HUDEP-2 (cell line): ENCODE results near the gene ATP2A3.
A peak's percentile ranks its signal among the peaks of the same experiment; 100 is the strongest.

Source experiments
- DNase-seq, 76 experiments: peaks; one replicate each; lab custom pipeline; 2025; ENCODE audit not compliant: unreplicated experiment in 76 of 76; lab: John Stamatoyannopoulos, UW

Gene ATP2A3

DNA sequence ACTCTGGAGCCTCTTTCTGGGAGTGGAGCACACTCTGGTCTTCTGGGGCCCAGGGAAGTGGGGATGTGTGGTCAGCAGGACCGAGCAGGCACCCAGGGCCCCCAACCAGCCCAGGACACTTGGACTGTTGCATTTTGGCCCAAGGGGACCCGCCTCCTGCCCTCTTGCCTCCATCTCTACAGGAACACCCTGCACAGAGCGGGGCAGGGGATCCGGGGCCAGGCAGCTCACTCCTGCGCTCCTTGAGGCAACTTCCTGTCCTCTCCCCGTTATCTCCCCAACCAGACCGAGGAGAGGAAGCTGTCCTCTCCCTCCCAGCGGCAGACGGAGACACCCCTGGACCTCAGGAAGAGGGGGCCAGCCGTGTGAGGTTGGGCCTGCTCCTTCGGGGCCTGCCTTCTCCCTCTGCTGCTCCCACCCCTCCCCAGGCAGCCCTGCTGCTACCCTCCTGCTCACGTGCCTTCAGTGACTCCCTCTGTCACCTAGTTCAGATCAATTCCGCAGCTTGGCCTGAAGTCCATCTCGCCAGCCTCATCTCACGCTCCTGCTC, 10.0 kb upstream of the ATP2A3 start:
- DNase-seq: peak in 10 of 76 experiments; percentile 3 to 42 (median 11)

DNA sequence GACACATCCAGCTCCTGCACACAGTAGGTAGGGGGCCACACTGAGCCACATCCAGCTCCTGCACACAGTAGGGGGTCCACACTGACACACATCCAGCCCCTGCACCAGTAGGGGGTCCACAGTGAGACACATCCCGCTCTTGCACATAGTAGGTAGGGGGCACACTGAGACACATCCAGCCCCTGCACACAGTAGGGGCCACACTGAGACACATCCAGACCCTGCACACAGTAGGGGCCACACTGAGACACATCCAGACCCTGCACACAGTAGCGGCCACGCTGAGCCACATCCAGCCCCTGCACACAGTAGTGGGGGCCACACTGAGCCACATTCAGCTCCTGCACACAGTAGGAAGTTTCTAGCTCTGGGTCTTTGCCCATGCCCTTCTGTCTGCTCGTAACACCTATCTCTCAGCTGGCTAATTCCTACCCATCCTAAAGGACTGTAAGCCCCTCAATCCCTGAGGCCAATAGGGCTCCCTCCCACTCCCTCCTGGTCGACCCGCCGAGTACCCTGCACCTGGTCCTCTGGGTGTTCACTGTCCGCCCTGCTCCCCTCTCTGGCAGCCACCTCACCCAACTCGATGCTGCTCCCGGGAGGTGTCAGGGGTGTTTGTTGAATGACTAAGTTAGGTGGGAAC, 9.4 kb upstream of the ATP2A3 start:
- no peak for DNase-seq

DNA sequence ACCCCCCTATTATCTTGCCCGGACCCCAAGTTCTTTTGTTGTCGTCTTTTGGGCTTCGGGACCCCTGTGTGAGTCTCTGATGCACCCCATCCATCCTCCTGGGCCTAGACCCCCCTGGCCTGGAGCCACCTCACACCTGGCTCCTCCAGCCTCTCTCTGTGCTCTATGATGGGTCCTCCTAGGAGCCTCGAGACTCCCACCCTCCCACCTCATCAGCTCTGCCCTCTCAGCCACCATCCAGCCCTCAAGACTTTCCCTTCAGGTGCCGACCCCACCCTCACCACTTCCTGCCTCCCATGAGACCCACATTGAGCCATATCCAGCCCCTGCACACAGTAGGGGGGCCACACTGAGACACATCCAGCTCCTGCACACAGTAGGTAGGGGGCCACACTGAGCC, 8.7 kb upstream of the ATP2A3 start:
- no peak for DNase-seq

DNA sequence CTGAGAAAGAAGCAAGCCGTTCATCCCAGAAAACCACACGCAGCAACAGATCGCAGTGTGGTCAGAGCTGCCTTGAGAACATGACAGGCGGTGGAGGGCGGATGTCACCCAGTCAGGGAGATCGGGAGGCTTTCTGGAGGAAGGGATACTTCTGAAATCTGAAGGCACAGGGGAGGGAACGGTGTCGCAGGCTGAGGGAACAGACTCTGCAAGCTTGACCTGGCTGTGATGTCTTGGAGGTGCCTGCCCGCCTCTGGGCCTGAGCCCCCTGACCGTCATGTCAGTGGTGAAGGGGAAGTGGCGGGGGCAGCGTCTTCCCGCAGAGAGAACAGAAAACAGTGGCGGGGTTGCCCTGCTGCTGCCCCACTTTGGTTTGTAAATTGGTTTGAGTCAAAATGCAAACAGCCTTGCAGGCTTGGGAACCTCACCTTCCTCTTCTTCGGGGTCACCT, 8.1 kb upstream of the ATP2A3 start:
- DNase-seq: no peak

DNA sequence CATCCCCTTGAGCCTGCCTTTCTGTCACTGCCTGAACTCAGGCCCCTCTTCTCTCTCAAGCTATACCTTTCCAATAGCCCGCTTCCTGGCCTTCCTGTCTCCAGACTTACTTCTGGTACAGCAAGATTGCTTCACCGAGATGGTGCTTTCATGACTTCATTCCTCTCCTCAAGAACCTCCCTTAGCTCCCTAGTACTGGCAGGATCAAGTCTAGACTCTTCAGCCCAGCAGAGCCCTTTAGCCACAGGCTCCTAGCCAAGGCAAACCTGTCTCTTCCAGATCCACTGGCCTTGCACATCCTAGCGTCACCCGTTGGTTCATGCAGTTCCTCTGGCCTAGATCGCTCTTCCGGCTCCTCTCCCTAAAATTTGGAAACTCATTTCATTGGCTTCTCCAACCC, 6.4 kb upstream of the ATP2A3 start:
- no peak for DNase-seq

DNA sequence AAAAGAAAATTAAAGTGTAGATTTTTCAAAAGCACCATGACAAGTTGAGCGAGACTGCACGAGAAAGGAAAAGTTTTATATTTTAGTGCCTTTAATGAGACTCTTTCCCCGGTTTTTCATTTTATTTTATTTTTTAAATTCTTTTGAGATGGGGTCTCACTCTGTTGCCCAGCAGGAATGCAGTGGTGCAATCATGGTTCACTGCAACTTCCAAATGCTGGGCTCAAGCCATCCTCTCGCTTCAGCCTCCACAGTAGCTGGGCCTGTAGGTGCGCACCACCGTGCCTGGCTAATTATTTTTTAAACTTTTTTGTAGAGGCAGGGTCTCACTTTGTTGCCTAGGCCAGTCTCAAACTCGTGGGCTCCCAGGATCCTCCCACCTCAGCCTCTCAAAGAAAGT, 5.7 kb upstream of the ATP2A3 start:
- no peak for DNase-seq

- DNase-seq: peak in 1 of 76 experiments; percentile 11
These were observed 4.8 kb upstream of the ATP2A3 start for GRCh38 chr17:3968886-3969524.

GRCh38 chr17:3968015-3968414, 3.8 kb upstream of the ATP2A3 start:
- DNase-seq: no peak

GRCh38 chr17:3966720-3967363, 2.6 kb upstream of the ATP2A3 start:
- no peak for DNase-seq

GRCh38 chr17:3965118-3965800, 1.0 kb upstream of the ATP2A3 start:
- DNase-seq: peak in 73 of 76 experiments; percentile 15 to 82 (median 64)

DNA sequence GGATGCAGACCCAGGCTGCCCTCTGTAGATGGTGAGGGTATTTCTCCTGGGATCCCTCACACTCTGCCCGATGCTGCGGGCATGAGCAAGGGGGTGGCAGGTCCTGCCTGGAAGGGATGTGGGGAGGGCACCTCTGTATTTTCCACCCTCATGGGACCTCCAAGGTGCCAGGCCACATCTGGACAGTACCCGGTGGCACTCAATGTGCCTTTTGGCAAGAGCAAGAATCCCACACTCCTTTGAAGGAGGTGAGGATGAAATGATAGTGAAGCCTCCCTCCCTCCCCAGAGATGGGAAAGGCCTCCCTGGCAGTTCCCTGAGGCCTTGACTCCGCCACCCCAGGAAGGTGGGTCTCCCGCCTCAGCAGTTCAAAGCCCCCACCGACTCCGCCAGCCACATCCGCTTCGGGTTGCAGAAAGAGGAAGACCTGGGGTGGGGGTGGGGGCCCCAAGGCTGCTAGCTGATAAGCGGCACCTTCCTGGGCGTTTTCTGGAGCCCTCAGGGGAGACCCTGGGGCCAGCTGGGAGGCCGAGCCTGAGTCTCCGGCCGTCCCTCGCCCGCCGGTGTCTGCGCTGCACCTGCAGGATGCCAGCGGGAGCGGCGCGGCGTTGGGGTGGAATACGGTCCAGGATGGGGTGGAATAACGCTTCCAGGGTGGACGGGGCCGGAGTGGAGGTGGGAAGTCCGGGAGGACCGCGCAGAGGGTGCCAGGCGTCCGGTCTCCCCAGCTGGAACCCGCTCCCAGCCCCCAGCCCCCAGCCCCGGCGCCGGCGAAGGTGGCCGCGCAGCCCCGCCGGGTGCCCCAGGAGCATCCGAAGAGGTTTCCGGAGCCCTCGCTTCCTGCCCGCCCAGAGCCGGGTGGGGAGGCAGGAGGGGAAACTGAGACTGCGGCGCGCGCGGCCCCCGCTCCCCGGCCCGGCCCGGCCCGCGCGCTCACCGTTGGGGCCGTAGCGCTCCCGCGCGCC, 718 bp downstream of the ATP2A3 start:
- no peak for DNase-seq

GRCh38 chr17:3962965-3963236, 1.3 kb downstream of the ATP2A3 start:
- no peak for DNase-seq

- no peak for DNase-seq
These were observed 1.8 kb downstream of the ATP2A3 start for GRCh38 chr17:3962217-3962964.

GRCh38 chr17:3961564-3962047, 2.6 kb downstream of the ATP2A3 start:
- DNase-seq: no peak

DNA sequence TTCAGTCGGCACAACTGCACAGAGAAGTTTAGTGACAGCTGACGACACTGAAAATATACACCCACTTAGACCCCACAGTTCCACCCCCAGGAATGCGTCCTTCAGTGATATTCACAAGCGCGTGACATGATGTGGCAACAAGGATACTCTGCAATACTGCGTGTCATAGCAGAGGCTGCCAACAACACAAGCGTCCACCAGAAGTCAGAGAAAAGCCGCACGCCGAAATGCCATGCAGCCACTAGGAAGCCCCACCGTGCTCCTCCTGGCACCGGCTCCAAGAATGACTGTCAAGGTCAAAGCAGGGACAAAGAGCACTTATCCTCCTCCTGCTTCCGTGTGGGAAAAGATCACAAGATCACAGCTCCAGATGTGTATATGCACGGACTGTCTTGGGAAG, 3.5 kb downstream of the ATP2A3 start:
- DNase-seq: no peak

- no peak for DNase-seq
These were observed 4.2 kb downstream of the ATP2A3 start for GRCh38 chr17:3959921-3960601.

- DNase-seq: peak in 1 of 76 experiments; percentile 6
These were observed 4.8 kb downstream of the ATP2A3 start for GRCh38 chr17:3959295-3959899.
